GM12878 (cell line): Measurements from ENCODE around the gene TMEM237.

ENCODE experiments used
- EZH2 ChIP-seq: IDR thresholded peaks from 2 replicates; pipeline ENCODE4 v1.6.1; 2012; ENCODE audit warnings: low read depth, mild to moderate bottlenecking, control low read depth, inconsistent platforms, low read length, borderline replicate concordance; ENCODE audit not compliant: control insufficient read depth
- JUND ChIP-seq: IDR thresholded peaks from 2 replicates; pipeline ENCODE4 v1.6.1; 2012; ENCODE audit warnings: low read depth, mild to moderate bottlenecking, low read length, improper control_type of control experiment, moderate library complexity
- NR2F1 ChIP-seq: fragments of 450-650 bp; conservative IDR thresholded peaks from 2 replicates; pipeline ENCODE4 v1.6.1; 2017; ENCODE audit warnings: mild to moderate bottlenecking
- RAD21 ChIP-seq: IDR thresholded peaks from 2 replicates; pipeline ENCODE4 v1.6.1; 2011; ENCODE audit warnings: mild to moderate bottlenecking, low read depth, low read length, moderate library complexity; ENCODE audit not compliant: insufficient read depth
- TCF12 ChIP-seq: IDR thresholded peaks from 2 replicates; pipeline ENCODE4 v1.6.1; 2011; ENCODE audit warnings: low read depth, mild to moderate bottlenecking, low read length
- YY1 ChIP-seq: IDR thresholded peaks from 2 replicates; pipeline ENCODE4 v1.6.1; 2011; ENCODE audit warnings: low read depth, mild to moderate bottlenecking, low read length
- TF ChIP-seq, protein P1 (sequence below), 3 experiments: IDR thresholded peaks in 2 of 3; conservative IDR thresholded peaks in 1 of 3; 2 replicates each; pipeline ENCODE4 v1.5.1; 2011; ENCODE audit warnings: low read depth in 3 of 3, low read length in 3 of 3, mild to moderate bottlenecking in 3 of 3, control low read depth in 2 of 3, moderate library complexity in 2 of 3, inconsistent platforms in 1 of 3, mixed read lengths in 1 of 3; ENCODE audit not compliant: control insufficient read depth in 2 of 3, insufficient read depth in 1 of 3; ENCODE audit errors: extremely low read depth in 1 of 3

DNA sequence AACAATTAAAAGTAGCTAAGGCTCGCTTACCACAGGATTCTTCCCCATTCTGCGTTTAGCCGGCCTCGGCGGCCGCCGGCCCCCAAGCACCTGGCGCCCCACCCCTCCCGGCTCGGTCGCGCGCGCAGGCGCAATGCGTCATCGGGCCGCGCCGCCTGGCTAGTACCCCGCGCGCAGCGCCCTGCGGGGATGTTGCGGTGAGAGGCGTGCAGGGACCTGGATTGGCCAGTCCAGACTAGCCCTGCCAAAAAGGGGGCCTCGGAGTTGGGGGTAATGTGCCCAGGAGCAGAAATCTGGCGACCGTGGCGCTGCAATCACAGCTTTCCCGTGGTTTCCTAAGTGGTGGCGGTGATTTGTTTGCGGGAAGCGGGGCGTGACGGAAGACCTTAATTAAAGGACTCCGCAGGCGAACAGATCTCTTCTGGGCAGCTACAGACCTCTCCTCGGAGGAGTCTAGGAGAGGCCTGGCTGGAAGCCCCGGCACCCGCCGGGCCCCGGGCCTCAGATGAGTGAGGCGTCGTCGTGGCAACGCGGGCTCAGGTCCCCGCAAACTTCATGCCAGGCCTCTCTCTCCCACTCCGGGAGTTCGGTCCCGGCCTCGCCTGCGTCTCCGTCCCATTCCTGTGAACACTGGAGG, 606 bp downstream of the TMEM237 start:
- TF ChIP-seq, protein P1, sequence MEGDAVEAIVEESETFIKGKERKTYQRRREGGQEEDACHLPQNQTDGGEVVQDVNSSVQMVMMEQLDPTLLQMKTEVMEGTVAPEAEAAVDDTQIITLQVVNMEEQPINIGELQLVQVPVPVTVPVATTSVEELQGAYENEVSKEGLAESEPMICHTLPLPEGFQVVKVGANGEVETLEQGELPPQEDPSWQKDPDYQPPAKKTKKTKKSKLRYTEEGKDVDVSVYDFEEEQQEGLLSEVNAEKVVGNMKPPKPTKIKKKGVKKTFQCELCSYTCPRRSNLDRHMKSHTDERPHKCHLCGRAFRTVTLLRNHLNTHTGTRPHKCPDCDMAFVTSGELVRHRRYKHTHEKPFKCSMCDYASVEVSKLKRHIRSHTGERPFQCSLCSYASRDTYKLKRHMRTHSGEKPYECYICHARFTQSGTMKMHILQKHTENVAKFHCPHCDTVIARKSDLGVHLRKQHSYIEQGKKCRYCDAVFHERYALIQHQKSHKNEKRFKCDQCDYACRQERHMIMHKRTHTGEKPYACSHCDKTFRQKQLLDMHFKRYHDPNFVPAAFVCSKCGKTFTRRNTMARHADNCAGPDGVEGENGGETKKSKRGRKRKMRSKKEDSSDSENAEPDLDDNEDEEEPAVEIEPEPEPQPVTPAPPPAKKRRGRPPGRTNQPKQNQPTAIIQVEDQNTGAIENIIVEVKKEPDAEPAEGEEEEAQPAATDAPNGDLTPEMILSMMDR (IDR thresholded peaks at IDR 0.05 in 2 of 3, conservative IDR thresholded peaks at IDR 0.05 in 1 of 3; ENCODE audit: control insufficient read depth in 2 of 3, extremely low read depth in 1 of 3, insufficient read depth in 1 of 3, low read depth in 3 of 3, low read length in 3 of 3): no peak
- no peak for TF ChIP-seq JUND
- no peak for TF ChIP-seq EZH2
- TF ChIP-seq YY1: peak; percentile 16
- TF ChIP-seq RAD21: no peak
- peak; percentile 39; the same call in 1 of the 2 replicates for TF ChIP-seq TCF12
- 0 out of 2 replicates have a peak, but pooled peaks have one; percentile 25 for TF ChIP-seq NR2F1
